ENCODE measurements around the gene LTBP1.

Gene LTBP1

DNA sequence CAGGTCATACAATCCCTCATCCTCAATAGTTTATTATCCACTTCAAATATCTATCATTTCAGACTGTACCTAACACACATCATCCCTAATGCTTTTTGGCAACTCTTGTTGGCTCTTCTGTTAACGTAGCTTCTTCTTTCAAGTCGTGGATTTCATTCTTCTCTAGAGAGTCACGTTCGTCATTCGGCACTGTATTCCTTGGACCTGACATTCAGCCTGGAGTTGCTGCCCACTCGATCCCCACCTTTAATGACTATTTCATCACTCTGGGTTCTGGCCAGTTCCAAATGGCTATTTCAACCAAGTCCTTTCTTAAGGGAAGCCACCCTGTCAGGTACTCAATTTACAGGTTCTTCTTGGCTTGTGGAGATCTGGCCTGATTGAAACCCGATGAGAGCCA, 337.5 kb downstream of the LTBP1 start:
- DNase-seq: no peak

- DNase-seq: no peak
Measured at GRCh38 chr2:33287507-33288005, 340.8 kb downstream of the LTBP1 start.

GRCh38 chr2:33288011-33288410, 341.3 kb downstream of the LTBP1 start:
- DNase-seq: no peak

DNA sequence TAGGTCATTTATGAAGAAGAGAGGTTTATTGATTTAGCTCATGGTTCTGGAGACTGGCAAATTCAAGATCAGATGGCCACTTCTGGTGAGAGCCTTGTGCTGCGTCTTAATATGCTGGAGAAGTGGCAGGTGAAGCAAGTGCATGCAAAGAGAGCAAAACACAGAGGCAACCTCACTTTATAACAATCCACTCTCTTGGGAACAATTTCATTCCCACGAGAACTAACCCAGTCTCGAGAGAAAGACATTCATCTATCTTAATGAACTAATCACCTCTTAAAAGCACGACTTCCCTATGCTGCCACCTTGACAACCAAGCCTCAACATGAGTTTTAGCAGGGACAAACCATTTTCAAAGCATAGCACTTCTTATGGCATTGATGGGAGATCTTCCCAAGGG, 343.2 kb downstream of the LTBP1 start:
- no peak for DNase-seq

GRCh38 chr2:33291278-33292013, 344.7 kb downstream of the LTBP1 start:
- DNase-seq: no peak

DNA sequence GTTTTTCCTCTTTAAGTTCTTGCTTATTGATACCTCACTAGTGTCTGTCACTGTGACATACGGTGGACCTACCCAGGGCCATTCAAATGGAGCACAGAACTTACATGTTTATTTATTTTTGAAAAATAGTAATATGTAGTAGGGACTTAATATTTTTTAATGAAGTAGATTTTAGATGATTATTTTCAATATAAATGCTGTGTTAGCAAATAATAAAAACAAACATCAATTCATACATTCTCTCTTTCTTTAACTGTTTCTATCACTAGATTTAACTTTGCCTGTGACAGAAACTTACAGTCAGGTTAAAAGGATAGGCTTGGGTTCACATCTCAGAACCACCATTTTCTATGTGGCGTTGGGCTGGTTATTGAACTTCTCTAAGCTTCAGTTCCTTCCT, 345.3 kb downstream of the LTBP1 start:
- no peak for DNase-seq

DNA sequence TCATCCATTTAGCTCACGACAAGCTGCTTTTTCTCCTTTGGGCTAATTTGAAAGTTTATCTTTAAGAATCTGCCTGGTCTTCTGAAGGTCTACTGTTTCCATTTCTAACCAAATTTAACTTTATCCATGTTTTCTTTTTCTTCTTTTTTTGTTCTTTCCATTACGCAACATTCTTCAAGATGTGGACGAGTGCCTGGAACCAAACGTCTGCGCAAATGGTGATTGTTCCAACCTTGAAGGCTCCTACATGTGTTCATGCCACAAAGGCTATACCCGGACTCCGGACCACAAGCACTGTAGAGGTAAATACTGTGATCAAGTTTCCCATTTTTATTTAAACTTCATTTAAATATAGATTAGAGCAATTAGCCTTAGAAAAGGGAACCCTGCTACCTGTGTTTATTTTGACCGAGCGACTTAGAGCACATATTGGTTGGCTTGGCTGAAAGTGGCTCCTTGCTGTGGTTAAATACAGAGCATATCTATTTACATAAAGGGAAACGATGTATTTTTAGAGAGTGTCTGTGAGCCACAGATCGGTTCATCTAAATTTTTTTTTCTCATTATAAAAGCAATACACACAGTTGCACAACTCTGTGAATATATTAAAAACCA, 346.3 kb downstream of the LTBP1 start:
- no peak for DNase-seq

DNA sequence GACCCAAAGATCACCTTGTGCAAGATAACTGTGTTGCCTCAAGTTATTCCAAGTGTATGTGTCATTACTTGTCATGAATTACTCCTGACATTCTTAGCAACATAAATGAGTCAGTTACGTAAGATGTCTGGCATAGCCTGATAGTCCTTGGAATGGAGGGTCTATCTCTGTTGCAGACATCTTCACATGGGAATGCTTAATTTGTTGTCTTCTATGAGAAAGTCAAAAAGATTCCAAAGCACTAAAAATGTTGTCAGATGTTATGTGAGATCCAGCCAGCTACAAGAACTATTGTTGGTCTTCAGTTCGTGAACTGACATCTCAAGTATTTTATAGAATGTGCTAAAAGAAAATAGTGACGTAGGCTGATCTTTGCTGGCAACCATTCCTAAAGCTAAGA, 351.5 kb downstream of the LTBP1 start:
- no peak for DNase-seq

DNA sequence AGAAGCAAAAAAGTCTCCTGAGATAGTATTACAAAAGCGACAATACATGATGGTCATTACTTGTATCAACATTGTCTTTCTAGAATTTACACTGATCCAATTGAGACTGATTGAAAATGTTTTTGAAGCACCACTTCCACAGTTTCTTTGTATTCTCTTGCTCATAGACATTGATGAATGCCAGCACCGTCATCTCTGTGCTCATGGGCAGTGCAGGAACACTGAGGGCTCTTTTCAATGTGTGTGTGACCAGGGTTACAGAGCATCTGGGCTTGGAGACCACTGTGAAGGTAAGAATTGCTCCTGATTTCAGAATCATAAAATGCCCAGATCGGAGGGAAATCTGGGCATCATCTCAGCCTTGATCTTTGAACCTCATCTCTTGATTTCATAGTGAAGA, 354.6 kb downstream of the LTBP1 start:
- DNase-seq: no peak

GRCh38 chr2:33302348-33302747, 355.6 kb downstream of the LTBP1 start:
- DNase-seq: no peak

DNA sequence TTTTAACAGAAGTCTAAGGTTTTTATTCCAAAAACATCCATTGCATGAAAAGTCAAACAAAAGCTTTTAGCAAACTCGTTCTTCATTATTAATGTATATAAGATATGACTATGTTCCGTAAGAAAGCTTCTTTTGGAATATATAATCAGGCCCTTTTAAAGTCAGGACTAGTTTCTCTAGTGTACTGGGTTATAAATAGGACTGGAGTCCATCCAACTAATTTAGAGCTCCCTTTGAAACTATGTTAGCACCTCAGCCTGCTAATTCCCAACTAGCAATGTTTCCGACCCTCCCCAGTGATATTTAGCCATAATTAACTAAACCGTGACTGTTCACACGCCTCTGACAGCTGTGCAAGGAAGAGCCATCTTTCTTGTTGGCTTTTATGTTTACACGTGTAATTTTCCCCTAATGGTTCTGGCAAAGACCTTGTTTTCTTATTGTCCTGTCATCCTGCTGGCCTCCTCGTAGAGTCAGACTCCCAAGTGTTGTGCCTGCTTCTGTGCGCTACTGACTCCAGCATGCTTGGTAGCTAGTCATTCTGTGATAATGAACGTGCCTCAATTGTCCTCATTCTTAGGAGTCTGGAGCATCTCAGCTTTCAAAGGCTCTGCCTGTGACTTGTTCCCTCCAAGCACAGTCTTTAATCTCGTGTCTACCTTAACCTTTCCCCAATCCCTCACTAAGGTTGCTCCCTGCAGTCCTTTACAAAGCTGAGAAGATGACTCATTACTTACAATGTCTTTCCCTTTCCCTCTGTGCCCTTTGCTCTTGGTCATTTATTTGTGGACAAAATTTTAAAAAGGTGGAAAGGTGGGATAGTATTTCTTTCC, 357.5 kb downstream of the LTBP1 start:
- no peak for DNase-seq

DNA sequence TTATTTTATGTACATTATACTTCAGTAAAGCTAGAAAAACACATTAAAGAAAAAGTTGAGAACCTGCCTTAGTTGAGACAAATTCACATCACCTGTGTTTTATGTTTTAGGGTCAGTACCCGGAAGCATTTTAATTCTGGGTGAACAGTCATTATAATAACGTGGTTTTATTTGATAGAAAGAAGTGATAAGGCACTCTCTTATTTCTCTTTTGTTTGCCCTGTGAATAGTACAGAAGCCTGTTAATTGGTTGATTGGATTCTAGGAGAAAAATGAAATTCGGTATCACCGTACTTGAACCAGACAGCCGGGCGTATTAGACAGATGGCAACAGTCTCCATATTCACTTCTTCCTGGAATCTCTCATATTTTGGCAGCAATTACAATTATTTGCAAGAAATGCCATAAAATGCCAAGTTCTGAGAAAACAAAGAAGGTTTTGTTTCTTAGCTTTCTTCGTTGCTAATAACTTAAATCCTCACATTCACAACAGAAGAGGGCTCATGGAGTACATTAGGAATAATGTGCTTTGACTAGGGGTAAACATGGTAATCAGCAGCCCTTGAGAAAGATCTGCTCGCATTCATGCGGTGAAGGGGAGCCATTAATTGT, 361.0 kb downstream of the LTBP1 start:
- DNase-seq: no peak

DNA sequence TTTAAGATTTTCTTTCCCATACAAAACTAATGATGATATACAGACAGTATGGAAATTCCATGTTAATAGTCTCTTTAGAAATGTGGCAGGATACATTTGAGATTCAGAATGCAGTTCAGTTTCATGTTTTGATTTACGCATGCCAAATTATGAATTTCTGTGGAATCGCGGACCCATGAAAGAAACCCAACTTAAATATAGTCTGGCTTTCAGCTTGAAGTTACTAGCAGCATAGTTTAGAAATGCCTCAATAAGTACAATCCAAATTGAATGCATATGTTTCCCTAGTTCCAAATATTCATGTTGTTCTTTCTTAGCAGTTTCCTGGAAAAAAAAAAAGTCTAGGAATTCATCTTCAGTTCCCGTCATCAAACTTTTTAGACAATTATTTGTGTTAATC, 365.6 kb downstream of the LTBP1 start:
- DNase-seq: no peak

- no peak for DNase-seq
Measured at GRCh38 chr2:33313039-33313438, 366.3 kb downstream of the LTBP1 start.

DNA sequence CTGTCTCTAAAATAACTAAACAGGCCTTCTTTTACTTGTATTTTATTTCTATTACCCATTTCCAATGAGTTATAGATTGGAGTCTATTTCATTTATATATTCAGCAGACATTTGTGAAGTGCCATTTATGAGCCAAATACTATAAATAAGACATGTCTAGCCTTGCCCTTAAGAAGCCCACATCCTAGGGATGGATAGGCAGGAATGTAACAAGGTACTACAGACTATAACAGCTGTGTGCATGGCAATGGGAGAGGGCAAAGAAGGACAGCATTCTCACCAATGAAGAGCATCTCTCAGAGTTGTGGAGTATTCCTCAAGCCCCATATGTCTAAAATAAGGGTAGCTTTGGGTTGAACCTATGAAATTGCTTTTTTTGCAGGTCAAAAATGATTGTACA, 367.8 kb downstream of the LTBP1 start:
- no peak for DNase-seq

- no peak for DNase-seq
Measured at GRCh38 chr2:33316328-33316727, 369.6 kb downstream of the LTBP1 start.

GRCh38 chr2:33317369-33318007, 370.7 kb downstream of the LTBP1 start:
- no peak for DNase-seq

DNA sequence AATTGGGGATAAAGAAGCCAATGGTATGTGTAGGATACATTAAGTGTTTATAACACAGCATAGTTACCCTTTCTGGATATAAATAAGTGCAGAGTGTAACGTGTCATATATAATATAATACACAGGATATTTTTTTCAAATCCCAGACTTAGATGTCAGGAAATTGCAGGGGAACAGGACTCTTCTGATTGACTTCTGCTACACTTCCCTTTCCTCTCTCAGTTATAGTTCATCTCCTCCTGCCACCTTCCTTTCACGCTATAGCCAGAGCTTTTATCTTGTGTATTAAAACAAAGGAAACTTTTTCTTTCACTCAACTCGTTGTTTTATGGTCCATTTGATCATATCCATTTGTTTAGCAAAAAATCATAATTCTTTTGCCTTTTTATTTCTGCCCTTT, 371.7 kb downstream of the LTBP1 start:
- DNase-seq: no peak

DNA sequence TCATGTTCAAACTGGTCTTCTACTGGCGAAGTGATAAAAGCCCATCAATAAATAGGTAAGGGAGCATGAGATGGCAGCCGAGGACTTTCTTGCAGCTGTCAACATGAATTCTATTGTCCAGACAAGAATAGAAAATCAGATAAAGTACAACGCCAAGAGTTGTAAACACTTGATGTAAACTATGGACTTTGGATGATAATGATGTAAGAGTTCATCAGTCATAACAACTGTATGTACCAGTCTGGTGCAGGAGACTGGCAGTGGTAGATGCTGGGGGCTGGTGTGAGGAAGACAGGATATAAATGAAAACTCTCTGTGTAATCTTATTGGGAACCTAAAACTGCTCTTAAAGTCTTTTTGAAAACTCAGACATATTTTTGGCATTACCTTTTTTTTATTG, 373.8 kb downstream of the LTBP1 start:
- no peak for DNase-seq

DNA sequence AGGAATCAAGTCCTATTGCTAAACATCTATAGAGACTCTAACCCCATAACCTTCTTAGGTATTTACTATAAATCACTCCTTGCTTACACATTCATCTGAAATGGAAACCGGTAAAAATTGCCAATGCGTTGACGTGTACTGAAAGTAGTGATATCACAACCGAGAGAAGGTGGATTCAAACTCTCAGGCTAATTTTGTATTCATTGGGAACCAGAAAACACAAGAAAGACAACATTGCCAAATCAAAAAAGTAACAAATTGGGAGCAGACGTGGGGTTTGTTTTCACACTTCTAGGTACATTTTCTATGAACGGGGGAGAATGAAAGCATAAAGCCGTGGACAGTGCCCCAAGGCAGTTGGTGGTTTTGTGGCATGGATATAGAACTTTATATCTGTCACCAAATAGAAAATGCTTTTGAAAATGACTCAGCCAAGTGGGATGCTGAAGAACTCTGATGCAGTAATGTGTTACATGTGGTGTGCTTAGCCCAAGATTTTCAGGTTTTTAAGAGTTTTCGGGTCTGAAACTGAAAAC, 374.6 kb downstream of the LTBP1 start:
- no peak for DNase-seq

- DNase-seq: no peak
Measured at GRCh38 chr2:33321876-33322483, 375.2 kb downstream of the LTBP1 start.

GRCh38 chr2:33322612-33323011, 375.9 kb downstream of the LTBP1 start:
- no peak for DNase-seq
